ENCODE measurements around the gene RAB6B. TPM values are rescaled to one million over a fixed set of nuclear protein-coding genes. Genes with fewer than 3 reads are reported as not detected.

The RAB6B gene
- total RNA-seq, 1 donor: 0.52 TPM

DNA sequence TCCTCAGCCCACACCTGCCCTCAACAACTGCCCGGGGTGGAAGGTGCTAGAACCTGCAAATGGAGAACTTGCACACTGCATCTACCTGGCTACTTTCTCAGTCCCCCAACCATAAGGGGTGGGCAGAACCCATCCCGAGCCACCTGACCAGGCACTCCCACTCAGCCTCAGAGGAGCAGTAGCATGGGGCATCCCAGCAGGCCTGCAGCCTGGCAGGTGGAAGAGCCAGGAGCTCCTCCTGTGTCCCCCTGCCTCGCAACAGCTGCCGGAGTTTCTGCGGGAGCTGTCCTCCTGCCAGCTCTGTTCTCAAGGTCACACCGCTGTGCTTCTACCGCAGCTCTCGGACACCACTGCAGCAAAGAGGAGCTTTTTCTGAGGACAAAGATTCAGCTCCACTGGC lies 27.5 kb downstream of the RAB6B start:
- H3K27me3 ChIP-seq (ENCODE audit: insufficient read depth, low read length): no peaks in the 10 kb centered on the region
- no peaks in the 10 kb centered on the region for H3K4me1 ChIP-seq (ENCODE audit: insufficient read depth, low read length)
- H3K9me3 ChIP-seq (ENCODE audit: low read depth, low read length): no peaks in the 10 kb centered on the region
- H3K4me3 ChIP-seq (ENCODE audit: low read length): no peak overlapping the region

DNA sequence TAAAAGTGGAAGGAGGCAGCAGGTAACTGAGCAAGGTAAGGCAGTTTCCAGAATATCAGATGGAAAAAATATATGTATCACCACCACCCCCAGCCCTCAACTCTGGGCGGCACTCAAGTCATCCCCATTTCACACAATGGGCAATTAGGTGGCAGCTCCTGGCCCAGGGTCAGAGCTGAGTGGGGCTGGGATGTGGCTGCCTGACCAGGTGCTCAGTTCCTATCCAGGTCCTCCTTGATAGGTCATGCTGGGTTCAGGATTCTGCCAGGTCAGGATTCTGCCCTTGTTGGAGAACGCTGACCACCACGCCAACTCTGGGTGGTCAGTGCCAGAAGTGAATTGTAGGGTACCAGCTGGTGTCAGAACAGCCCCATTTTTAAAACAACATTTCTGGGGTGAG lies 29.5 kb downstream of the RAB6B start:
- Histone ChIP-seq H3K9me3 (ENCODE audit: low read depth, low read length) (no peaks in the 10 kb centered on the region), H3K4me1 (ENCODE audit: insufficient read depth, low read length) (no peaks in the 10 kb centered on the region), H3K4me3 (ENCODE audit: low read length) (no peak overlapping the region), H3K27me3 (ENCODE audit: insufficient read depth, low read length) (no peaks in the 10 kb centered on the region)

DNA sequence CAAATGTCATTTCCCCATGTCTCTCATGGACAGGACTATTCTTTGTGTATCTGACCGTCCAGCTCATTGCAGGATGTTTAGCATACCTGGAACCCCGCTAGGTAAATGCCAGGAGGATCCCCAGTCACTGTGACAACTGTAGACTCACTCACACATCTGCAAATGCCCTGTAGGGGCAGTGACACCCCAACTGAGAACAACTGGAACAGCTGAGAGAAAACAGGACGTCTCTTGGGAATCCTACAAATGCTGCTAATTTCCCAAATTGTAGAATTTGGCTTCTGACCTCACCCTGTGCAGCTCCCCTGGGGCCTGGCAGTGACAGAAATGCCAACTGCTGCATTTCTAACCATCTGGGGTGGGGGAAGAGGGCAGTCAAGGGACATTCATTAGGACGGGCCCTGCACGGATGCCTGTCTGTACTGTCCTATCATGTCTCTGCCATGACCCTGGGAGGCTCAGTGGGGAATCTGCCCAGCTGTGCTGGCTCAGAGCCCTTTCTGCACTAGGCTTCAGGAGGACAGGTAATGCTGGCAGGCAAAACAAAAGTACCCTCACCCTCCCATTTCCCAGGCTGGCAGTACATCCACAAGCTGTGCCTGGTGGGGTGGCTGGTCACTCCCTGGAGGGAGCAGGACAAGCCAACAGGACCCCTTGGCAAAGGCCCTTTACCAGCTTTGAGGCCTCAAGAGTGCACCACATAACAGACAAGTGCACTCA lies 30.4 kb downstream of the RAB6B start:
- Histone ChIP-seq H3K9me3 (ENCODE audit: low read depth, low read length) (no peaks in the 10 kb centered on the region), H3K27me3 (ENCODE audit: insufficient read depth, low read length) (no peaks in the 10 kb centered on the region), H3K4me3 (ENCODE audit: low read length) (no peak overlapping the region), H3K4me1 (ENCODE audit: insufficient read depth, low read length) (no peaks in the 10 kb centered on the region)

GRCh38 chr3:133864616-133865015 lies 31.1 kb downstream of the RAB6B start:
- no peak overlapping the region for H3K4me3 ChIP-seq (ENCODE audit: low read length)
- H3K9me3 ChIP-seq (ENCODE audit: low read depth, low read length): no peaks in the 10 kb centered on the region
- no peaks in the 10 kb centered on the region for H3K27me3 ChIP-seq (ENCODE audit: insufficient read depth, low read length)
- H3K4me1 ChIP-seq (ENCODE audit: insufficient read depth, low read length): no peaks in the 10 kb centered on the region

DNA sequence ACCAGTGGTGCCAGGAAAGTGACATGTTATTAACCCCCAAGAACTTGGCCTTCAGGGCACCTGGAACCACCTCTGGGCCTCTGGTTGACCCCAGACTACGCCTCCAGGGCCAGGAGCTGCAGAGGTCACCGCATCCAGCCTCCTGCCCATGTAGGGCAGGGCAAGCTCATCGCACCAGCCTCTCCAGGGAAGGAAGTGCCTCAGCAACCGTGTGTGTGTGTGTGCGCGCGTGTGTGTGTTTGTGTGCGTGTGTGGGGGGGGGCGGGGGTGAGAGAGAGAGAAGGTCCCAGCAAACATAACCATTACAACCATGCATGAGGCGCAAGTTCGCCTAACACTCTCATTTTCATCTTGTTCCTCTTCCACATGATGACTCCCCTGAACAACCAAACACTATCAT lies 31.8 kb downstream of the RAB6B start:
- Histone ChIP-seq H3K27me3 (ENCODE audit: insufficient read depth, low read length) (no peaks in the 10 kb centered on the region), H3K4me1 (ENCODE audit: insufficient read depth, low read length) (no peaks in the 10 kb centered on the region), H3K4me3 (ENCODE audit: low read length) (no peak overlapping the region), H3K9me3 (ENCODE audit: low read depth, low read length) (no peaks in the 10 kb centered on the region)

DNA sequence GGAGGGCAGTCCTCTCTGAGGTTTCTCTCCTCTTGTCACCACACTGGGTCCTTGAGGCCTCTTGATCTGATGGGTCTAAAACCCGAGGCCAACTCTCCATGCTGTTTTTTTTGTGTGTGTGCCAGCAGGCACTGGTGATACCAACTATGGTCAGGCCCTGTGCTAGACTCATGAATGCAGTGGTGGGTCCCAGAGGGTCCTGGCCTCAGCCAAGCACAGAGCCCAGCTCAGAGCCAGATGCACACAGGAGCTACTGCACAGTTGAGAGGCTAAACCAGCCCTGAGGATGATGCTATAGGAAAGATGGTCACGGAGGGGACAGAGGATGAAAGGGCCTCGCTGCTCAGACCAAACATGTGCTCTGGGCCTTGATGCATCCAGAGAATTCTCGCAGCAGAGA lies 33.5 kb downstream of the RAB6B start:
- Histone ChIP-seq H3K9me3 (ENCODE audit: low read depth, low read length) (no peaks in the 10 kb centered on the region), H3K27me3 (ENCODE audit: insufficient read depth, low read length) (no peaks in the 10 kb centered on the region), H3K4me3 (ENCODE audit: low read length) (no peak overlapping the region), H3K4me1 (ENCODE audit: insufficient read depth, low read length) (no peaks in the 10 kb centered on the region)

GRCh38 chr3:133860519-133860918 lies 35.2 kb downstream of the RAB6B start:
- Histone ChIP-seq H3K27me3 (ENCODE audit: insufficient read depth, low read length) (no peaks in the 10 kb centered on the region), H3K9me3 (ENCODE audit: low read depth, low read length) (no peaks in the 10 kb centered on the region), H3K4me1 (ENCODE audit: insufficient read depth, low read length) (no peaks in the 10 kb centered on the region), H3K4me3 (ENCODE audit: low read length) (no peak overlapping the region)

DNA sequence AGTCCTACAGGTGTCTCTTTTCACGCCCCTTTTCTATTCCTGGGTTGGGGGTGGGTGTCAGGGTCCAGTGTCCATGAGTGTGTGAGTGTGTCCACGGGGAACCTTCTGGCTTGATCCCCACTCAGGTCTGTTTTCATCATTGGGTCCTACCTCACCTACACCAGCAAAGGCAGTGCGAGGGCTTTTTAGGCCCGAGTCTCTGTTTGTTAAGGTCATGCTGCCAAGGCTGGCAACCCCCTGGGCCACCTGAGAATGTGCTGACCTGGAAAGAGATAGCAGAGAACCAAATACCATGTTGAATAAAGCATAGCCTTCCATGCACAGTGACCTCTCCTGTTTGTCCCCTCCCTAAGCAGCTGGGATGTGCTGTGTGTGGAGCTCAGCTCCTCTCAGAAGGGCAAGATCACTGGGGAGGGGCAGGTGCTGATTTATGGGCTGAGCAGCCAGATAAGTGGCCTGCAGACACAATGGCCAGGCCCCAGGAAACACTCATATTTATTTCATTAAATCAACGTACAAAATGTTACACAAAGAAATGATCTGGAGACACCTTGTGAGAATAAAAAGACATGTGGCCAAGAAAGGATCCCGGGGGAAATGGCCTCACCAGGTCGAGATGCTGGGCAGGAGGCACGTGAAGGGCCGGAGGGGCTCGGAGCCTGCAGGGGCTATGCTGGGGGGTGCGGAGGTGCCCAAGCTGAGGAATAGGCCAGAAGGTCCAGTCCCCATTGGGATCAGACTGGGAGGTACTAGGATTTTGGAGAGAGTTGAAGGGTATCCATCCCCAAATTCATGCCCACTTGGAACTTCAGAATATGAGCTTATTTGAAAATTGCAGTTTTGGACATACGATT lies 36.1 kb downstream of the RAB6B start:
- no peaks in the 10 kb centered on the region for H3K4me1 ChIP-seq (ENCODE audit: insufficient read depth, low read length)
- no peak overlapping the region for H3K4me3 ChIP-seq (ENCODE audit: low read length)
- no peaks in the 10 kb centered on the region for H3K9me3 ChIP-seq (ENCODE audit: low read depth, low read length)
- no peaks in the 10 kb centered on the region for H3K27me3 ChIP-seq (ENCODE audit: insufficient read depth, low read length)

DNA sequence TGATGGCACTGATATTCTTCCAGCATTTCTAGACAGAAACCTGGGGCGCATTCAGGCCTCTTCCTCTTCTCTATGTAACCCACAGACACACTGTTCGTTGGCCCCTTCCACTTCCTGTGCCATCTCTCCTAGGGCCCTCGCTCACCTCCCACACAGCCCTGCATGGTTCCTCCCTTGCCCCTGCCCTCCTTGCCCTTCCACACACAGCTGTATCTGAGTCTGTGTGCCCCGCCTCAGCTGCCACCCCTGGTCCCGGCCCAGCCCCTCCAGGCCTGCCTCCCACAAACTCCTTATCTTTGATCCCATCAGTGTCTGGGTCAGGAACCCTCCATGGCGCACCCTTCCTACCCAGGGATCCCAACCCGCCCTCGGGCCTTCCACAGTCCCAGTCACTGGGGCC lies 37.9 kb downstream of the RAB6B start:
- no peak overlapping the region for H3K4me3 ChIP-seq (ENCODE audit: low read length)
- H3K9me3 ChIP-seq (ENCODE audit: low read depth, low read length): no peaks in the 10 kb centered on the region
- H3K27me3 ChIP-seq (ENCODE audit: insufficient read depth, low read length): no peaks in the 10 kb centered on the region
- no peaks in the 10 kb centered on the region for H3K4me1 ChIP-seq (ENCODE audit: insufficient read depth, low read length)

GRCh38 chr3:133856316-133856715 lies 39.4 kb downstream of the RAB6B start:
- no peaks in the 10 kb centered on the region for H3K27me3 ChIP-seq (ENCODE audit: insufficient read depth, low read length)
- H3K4me1 ChIP-seq (ENCODE audit: insufficient read depth, low read length): no peaks in the 10 kb centered on the region
- H3K4me3 ChIP-seq (ENCODE audit: low read length): no peak overlapping the region
- no peaks in the 10 kb centered on the region for H3K9me3 ChIP-seq (ENCODE audit: low read depth, low read length)

GRCh38 chr3:133855772-133856171 lies 39.9 kb downstream of the RAB6B start:
- H3K9me3 ChIP-seq (ENCODE audit: low read depth, low read length): no peaks in the 10 kb centered on the region
- H3K4me3 ChIP-seq (ENCODE audit: low read length): no peak overlapping the region

GRCh38 chr3:133855002-133855370 lies 40.7 kb downstream of the RAB6B start:
- no peaks in the 10 kb centered on the region for H3K9me3 ChIP-seq (ENCODE audit: low read depth, low read length)
- H3K4me3 ChIP-seq (ENCODE audit: low read length): no peak overlapping the region
- no peaks in the 10 kb centered on the region for H3K27me3 ChIP-seq (ENCODE audit: insufficient read depth, low read length)

More at GRCh38 chr3:133855772-133856171, 39.9 kb downstream of the RAB6B start:
- no peaks in the 10 kb centered on the region for H3K4me1 ChIP-seq (ENCODE audit: insufficient read depth, low read length)
- H3K27me3 ChIP-seq (ENCODE audit: insufficient read depth, low read length): no peaks in the 10 kb centered on the region

GRCh38 chr3:133854264-133855001 lies 41.2 kb downstream of the RAB6B start:
- Histone ChIP-seq H3K9me3 (ENCODE audit: low read depth, low read length) (no peaks in the 10 kb centered on the region), H3K4me3 (ENCODE audit: low read length) (no peak overlapping the region), H3K4me1 (ENCODE audit: insufficient read depth, low read length) (no peaks in the 10 kb centered on the region), H3K27me3 (ENCODE audit: insufficient read depth, low read length) (no peaks in the 10 kb centered on the region)

More at GRCh38 chr3:133855002-133855370, 40.7 kb downstream of the RAB6B start:
- H3K4me1 ChIP-seq (ENCODE audit: insufficient read depth, low read length): no peaks in the 10 kb centered on the region

DNA sequence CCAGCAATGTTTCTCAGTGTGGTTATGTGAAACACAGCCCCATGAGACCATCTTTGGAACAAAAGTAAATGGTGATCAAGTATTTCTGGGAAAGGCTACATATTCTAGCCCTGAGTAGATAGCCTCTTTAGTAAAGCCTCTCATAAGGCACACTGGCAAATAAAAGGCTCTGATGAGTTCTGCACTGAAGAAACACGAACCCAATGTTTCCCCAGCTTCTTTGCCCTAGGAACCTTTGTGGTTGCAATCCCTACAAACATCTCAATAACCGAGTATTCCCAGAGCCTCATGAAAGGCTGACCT lies 41.8 kb downstream of the RAB6B start:
- Histone ChIP-seq H3K4me1 (ENCODE audit: insufficient read depth, low read length) (no peaks in the 10 kb centered on the region), H3K9me3 (ENCODE audit: low read depth, low read length) (no peaks in the 10 kb centered on the region), H3K4me3 (ENCODE audit: low read length) (no peak overlapping the region), H3K27me3 (ENCODE audit: insufficient read depth, low read length) (no peaks in the 10 kb centered on the region)

Data from mononuclear cell (primary cell).